ENCODE measurements around the gene TACC2.

The TACC2 gene

DNA sequence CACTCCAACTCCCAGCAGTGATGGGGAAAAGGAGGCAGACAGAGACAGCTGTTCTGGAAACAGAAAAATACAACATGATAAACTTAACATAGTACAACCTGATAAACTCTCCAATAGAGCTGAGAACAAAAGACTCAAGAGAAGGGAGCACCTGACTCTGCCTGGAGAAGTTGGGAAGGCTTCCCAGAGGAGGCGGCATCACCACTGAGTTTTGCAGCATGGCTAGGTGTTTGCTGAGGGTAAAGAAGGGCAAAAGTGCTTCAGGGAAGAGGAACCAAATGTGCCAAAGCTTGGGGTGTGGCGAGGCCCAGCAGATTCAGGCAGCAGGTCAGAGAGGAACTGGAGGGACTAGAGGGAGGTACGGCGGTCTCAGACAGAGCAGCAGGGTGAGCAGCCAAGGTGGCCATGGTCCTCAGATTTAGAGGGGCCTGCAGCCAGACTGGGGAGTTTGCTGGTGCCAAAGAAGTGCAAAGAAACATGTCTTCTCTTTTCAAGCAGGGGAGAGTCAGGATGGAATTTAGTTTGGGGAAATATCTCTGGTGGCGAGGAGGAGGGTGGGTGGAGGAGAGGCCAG is 162.2 kb downstream of the TACC2 start:
- TF ChIP-seq CSDC2 (CRISPR knock-in tag; IDR thresholded peaks at IDR 0.05) (no peak), ZFP3 (CRISPR knock-in tag; IDR thresholded peaks at IDR 0.05) (peak; percentile 94)
- no peak for ATAC-seq

DNA sequence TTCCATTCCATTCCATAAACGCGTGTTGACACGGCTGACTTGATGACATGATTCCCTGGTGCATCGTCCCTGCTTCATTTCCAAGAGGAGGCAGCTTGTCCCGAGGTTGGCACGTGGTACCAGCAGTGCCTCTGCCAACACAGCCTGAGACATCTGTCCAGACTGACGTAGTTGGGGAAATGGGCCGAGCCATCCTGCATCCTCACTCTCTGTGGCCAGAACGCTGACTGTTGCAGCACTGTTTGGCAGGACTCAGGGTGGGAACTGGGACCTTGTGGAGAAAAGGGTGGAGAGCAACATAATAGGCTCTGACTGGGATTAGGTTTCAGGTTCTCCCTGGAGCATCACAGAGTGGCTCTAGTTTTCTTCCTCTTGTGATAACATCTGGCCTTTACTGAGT is 163.6 kb downstream of the TACC2 start:
- TF ChIP-seq RARB (CRISPR knock-in tag; IDR thresholded peaks at IDR 0.05) (no peak), ARNTL (CRISPR knock-in tag; IDR thresholded peaks at IDR 0.05; ENCODE audit: borderline replicate concordance, low read depth) (no peak), CSDC2 (CRISPR knock-in tag; IDR thresholded peaks at IDR 0.05) (no peak)

DNA sequence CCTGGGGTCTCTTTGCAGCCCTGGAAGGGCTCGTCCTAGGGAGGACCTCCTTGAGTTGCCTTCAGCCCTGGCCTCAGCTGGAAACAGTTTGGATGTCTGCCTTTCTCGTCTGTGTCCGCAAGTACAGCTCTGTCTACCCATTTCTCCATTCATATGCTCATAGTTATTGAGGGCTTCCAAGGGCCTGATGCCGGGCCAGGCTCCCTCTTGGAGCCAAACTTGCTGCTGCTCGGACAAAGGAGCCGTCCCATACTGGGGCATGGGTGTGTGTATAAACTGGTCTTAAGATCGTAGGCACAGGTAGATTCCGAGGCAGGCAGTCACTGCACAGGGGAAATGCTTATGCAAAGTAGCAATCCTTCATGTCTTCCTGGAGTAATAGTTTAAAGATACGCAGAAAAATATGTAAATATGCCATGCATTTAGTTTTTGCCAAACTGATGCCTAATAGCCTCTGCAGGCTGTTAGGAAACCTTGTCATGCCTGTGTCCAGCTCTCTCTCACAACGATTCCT is 165.1 kb downstream of the TACC2 start:
- TF ChIP-seq ZNF8 (CRISPR knock-in tag; IDR thresholded peaks at IDR 0.05) = no peak
- peak; percentile 40 for ATAC-seq

More for the DNA sequence above, 163.6 kb downstream of the TACC2 start:
- no peak for ATAC-seq

DNA sequence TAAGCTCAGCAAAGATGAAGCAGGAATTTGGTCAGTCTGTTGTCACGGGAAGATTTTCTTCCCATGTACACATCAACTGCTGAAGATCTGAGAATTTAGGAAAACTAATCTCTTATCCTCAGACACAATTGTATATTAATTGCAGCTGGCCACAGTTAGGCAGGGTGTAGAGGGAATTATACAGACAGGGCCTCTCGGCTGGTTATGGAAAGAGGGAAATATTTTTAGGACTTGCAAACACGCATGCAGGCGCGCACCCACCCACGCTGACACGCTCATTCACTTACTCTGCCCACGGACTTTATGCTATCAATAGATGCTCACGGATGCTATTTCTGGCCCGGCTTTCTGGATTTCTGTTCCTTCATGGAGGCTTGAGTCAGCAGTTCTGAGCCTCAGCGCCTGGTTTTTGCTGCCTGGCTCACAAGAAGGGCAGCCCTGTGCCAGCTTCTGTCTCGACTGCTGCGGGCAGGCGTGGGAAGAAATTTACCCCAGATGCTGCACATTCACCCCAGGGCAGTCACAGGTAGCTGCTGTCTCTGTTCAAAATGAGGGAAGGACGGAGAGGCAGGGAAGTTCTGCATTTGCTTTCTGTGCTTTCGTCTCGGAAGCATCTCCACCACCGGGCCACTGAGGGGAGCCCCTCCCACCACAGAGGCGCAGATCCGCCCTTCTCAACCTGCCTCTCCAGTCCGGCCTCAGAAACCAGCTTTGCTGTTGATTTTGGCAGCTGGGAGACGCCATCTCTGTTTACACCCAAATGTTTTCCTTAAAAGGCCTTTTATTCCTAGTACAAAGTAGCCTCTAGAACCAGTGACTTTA is 165.8 kb downstream of the TACC2 start:
- ATAC-seq = peak; percentile 77
- TF ChIP-seq ZNF70 (CRISPR knock-in tag; IDR thresholded peaks at IDR 0.05) (no peak), CSDC2 (CRISPR knock-in tag; IDR thresholded peaks at IDR 0.05) (no peak), PPARA (CRISPR knock-in tag; IDR thresholded peaks at IDR 0.05; ENCODE audit: borderline replicate concordance) (no peak), RARB (CRISPR knock-in tag; IDR thresholded peaks at IDR 0.05) (no peak), TOX (CRISPR knock-in tag; IDR thresholded peaks at IDR 0.05; ENCODE audit: borderline replicate concordance) (no peak), ZFP30 (CRISPR knock-in tag; IDR thresholded peaks at IDR 0.05) (no peak), TCF4 (CRISPR knock-in tag; IDR thresholded peaks at IDR 0.05; ENCODE audit: borderline replicate concordance) (no peak), BACH2 (CRISPR knock-in tag; IDR thresholded peaks at IDR 0.05; ENCODE audit: borderline replicate concordance) (no peak), GLIS3 (CRISPR knock-in tag; IDR thresholded peaks at IDR 0.05) (no peak), SNAI2 (CRISPR knock-in tag; IDR thresholded peaks at IDR 0.05) (no peak), ZC3H10 (CRISPR knock-in tag; IDR thresholded peaks at IDR 0.05) (no peak), OSR1 (CRISPR knock-in tag; IDR thresholded peaks at IDR 0.05) (no peak), ESRRG (CRISPR knock-in tag; IDR thresholded peaks at IDR 0.05) (no peak)
- TF ChIP-seq, protein P1, sequence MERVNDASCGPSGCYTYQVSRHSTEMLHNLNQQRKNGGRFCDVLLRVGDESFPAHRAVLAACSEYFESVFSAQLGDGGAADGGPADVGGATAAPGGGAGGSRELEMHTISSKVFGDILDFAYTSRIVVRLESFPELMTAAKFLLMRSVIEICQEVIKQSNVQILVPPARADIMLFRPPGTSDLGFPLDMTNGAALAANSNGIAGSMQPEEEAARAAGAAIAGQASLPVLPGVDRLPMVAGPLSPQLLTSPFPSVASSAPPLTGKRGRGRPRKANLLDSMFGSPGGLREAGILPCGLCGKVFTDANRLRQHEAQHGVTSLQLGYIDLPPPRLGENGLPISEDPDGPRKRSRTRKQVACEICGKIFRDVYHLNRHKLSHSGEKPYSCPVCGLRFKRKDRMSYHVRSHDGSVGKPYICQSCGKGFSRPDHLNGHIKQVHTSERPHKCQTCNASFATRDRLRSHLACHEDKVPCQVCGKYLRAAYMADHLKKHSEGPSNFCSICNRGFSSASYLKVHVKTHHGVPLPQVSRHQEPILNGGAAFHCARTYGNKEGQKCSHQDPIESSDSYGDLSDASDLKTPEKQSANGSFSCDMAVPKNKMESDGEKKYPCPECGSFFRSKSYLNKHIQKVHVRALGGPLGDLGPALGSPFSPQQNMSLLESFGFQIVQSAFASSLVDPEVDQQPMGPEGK (CRISPR knock-in tag; IDR thresholded peaks at IDR 0.05; ENCODE audit: borderline replicate concordance) = no peak

DNA sequence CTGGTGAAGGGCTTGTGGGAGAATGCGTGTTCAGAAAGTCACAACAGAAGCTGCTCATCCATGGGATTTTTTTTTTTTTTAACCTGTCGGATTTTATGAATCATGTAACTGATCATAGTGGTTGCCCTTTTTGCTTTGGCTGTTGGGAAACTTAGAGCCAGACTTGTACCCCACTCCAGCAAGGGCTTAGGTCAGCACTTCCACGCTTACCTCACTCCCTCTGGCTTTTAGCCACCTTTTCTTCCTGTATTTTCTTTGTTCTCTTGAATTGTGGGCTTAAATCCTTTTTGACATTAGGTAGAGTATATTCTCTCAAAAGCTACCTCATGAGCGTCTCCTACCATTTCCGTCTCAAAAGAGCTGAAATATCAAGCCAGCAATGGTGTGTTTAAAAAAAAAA is 168.5 kb downstream of the TACC2 start:
- TF ChIP-seq SNAI2 (CRISPR knock-in tag; IDR thresholded peaks at IDR 0.05) = no peak
- TF ChIP-seq ZC3H10 (CRISPR knock-in tag; IDR thresholded peaks at IDR 0.05) = no peak
- no peak for TF ChIP-seq ZNF8 (CRISPR knock-in tag; IDR thresholded peaks at IDR 0.05)
- no peak for TF ChIP-seq CSDC2 (CRISPR knock-in tag; IDR thresholded peaks at IDR 0.05)
- no peak for ATAC-seq

DNA sequence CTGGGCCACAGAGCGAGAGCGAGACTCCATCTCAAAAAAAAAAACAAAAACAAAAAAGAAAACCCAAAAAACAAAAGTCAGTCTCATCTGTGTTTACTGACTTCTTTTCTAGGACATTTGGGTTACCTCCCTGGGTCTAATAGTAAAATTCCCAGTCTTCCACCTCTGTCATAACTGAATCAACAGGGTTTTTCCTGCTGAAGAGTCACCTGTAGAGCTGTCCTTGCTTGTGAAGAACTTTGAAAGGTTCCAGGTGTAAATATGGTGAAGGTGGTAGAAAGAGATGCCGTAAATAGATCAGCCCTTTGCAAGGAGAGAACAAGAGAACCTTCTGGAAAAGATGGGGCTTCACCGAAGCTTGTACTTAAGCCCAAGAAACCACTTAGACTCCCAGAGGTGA is 169.4 kb downstream of the TACC2 start:
- ATAC-seq = no peak
- TF ChIP-seq ZFP3 (CRISPR knock-in tag; IDR thresholded peaks at IDR 0.05) (no peak), OSR1 (CRISPR knock-in tag; IDR thresholded peaks at IDR 0.05) (no peak), TCF4 (CRISPR knock-in tag; IDR thresholded peaks at IDR 0.05; ENCODE audit: borderline replicate concordance) (no peak), SNAI2 (CRISPR knock-in tag; IDR thresholded peaks at IDR 0.05) (no peak), RARB (CRISPR knock-in tag; IDR thresholded peaks at IDR 0.05) (no peak), ZFP30 (CRISPR knock-in tag; IDR thresholded peaks at IDR 0.05) (no peak), TOX (CRISPR knock-in tag; IDR thresholded peaks at IDR 0.05; ENCODE audit: borderline replicate concordance) (no peak), ZNF70 (CRISPR knock-in tag; IDR thresholded peaks at IDR 0.05) (no peak), BACH2 (CRISPR knock-in tag; IDR thresholded peaks at IDR 0.05; ENCODE audit: borderline replicate concordance) (no peak), PPARA (CRISPR knock-in tag; IDR thresholded peaks at IDR 0.05; ENCODE audit: borderline replicate concordance) (no peak), ISL1 (CRISPR knock-in tag; IDR thresholded peaks at IDR 0.05) (no peak)
- TF ChIP-seq, protein P2, sequence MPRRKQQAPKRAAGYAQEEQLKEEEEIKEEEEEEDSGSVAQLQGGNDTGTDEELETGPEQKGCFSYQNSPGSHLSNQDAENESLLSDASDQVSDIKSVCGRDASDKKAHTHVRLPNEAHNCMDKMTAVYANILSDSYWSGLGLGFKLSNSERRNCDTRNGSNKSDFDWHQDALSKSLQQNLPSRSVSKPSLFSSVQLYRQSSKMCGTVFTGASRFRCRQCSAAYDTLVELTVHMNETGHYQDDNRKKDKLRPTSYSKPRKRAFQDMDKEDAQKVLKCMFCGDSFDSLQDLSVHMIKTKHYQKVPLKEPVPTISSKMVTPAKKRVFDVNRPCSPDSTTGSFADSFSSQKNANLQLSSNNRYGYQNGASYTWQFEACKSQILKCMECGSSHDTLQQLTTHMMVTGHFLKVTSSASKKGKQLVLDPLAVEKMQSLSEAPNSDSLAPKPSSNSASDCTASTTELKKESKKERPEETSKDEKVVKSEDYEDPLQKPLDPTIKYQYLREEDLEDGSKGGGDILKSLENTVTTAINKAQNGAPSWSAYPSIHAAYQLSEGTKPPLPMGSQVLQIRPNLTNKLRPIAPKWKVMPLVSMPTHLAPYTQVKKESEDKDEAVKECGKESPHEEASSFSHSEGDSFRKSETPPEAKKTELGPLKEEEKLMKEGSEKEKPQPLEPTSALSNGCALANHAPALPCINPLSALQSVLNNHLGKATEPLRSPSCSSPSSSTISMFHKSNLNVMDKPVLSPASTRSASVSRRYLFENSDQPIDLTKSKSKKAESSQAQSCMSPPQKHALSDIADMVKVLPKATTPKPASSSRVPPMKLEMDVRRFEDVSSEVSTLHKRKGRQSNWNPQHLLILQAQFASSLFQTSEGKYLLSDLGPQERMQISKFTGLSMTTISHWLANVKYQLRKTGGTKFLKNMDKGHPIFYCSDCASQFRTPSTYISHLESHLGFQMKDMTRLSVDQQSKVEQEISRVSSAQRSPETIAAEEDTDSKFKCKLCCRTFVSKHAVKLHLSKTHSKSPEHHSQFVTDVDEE (CRISPR knock-in tag; IDR thresholded peaks at IDR 0.05) = no peak
- TF ChIP-seq, protein P1 (CRISPR knock-in tag; IDR thresholded peaks at IDR 0.05; ENCODE audit: borderline replicate concordance) = no peak
- TF ChIP-seq, protein P3, sequence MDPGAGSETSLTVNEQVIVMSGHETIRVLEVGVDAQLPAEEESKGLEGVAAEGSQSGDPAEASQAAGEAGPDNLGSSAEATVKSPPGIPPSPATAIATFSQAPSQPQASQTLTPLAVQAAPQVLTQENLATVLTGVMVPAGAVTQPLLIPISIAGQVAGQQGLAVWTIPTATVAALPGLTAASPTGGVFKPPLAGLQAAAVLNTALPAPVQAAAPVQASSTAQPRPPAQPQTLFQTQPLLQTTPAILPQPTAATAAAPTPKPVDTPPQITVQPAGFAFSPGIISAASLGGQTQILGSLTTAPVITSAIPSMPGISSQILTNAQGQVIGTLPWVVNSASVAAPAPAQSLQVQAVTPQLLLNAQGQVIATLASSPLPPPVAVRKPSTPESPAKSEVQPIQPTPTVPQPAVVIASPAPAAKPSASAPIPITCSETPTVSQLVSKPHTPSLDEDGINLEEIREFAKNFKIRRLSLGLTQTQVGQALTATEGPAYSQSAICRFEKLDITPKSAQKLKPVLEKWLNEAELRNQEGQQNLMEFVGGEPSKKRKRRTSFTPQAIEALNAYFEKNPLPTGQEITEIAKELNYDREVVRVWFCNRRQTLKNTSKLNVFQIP (CRISPR knock-in tag; IDR thresholded peaks at IDR 0.05; ENCODE audit: borderline replicate concordance, low read depth) = no peak
- TF ChIP-seq, protein P4, sequence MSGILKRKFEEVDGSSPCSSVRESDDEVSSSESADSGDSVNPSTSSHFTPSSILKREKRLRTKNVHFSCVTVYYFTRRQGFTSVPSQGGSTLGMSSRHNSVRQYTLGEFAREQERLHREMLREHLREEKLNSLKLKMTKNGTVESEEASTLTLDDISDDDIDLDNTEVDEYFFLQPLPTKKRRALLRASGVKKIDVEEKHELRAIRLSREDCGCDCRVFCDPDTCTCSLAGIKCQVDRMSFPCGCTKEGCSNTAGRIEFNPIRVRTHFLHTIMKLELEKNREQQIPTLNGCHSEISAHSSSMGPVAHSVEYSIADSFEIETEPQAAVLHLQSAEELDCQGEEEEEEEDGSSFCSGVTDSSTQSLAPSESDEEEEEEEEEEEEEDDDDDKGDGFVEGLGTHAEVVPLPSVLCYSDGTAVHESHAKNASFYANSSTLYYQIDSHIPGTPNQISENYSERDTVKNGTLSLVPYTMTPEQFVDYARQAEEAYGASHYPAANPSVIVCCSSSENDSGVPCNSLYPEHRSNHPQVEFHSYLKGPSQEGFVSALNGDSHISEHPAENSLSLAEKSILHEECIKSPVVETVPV (CRISPR knock-in tag; IDR thresholded peaks at IDR 0.05) = no peak

Data from SK-N-SH treated with all-trans-retinoic acid at 6 μM for 48 hours (cell line).